PC-9 (cell line): Measurements from ENCODE around the gene SRSF6. TPM values are rescaled to one million over a fixed set of nuclear protein-coding genes. Genes with fewer than 3 reads are reported as not detected.

Source experiments
- BruUV-seq: library from RNA; stranded (reverse); fragments of 400-500 nt; replicated peaks from 2 replicates; lab custom pipeline; 2021; lab: Mats Ljungman, UMichigan
- CTCF ChIA-PET: fragments of 300-600 bp; sonication (Branson Sonifier 250); formaldehyde crosslinking; loops from one replicate; lab custom pipeline; 2022; ENCODE audit warnings: antibody characterized with exemption; lab: Charles Lee
- POLR2A ChIA-PET: fragments of 300-600 bp; sonication (Branson Sonifier 250); formaldehyde crosslinking; loops from one replicate; lab custom pipeline; 2022; ENCODE audit warnings: antibody characterized with exemption; ENCODE audit not compliant: unreplicated experiment; lab: Charles Lee
- DNase-seq, 2 experiments: peaks; one replicate each; pipeline versions ENCODE4 v3.0.0 to v3.0.0-alpha.2; 2015 to 2022; ENCODE audit warnings: mixed read lengths in 1 of 2
- H2AFZ ChIP-seq: fragments of 200-600 bp; sonication (generic); 2 replicates; pipeline ENCODE4 v1.8.1; 2017; ENCODE audit warnings: antibody characterized with exemption
- H3F3A ChIP-seq: fragments of 200-600 bp; sonication (generic); 2 replicates; pipeline ENCODE4 v1.8.1; 2017; ENCODE audit warnings: antibody characterized with exemption, mild to moderate bottlenecking, low read depth; ENCODE audit not compliant: insufficient read depth
- H3K27ac ChIP-seq: fragments of 200-600 bp; sonication (generic); 2 replicates; pipeline ENCODE4 v1.6.1; 2016; ENCODE audit warnings: mixed run types
- H3K27me3 ChIP-seq: fragments of 200-600 bp; sonication (generic); 2 replicates; pipeline ENCODE4 v1.6.1; 2016; ENCODE audit warnings: low read depth, mixed run types; ENCODE audit not compliant: insufficient read depth
- H3K36me3 ChIP-seq: fragments of 200-600 bp; sonication (generic); 2 replicates; pipeline ENCODE4 v1.6.1; 2016; ENCODE audit warnings: low read depth, mixed run types
- H3K4me1 ChIP-seq: fragments of 200-600 bp; sonication (generic); replicated peaks from 2 replicates; pipeline ENCODE4 v1.6.1; 2016; ENCODE audit warnings: mixed run types; ENCODE audit not compliant: insufficient read depth
- H3K4me2 ChIP-seq: fragments of 200-600 bp; sonication (generic); 2 replicates; pipeline ENCODE4 v1.6.1; 2017; ENCODE audit warnings: mixed run types
- H3K4me3 ChIP-seq: fragments of 200-600 bp; sonication (generic); 2 replicates; pipeline ENCODE4 v1.6.1; 2016; ENCODE audit warnings: mixed run types
- H3K79me2 ChIP-seq: fragments of 200-600 bp; sonication (generic); 2 replicates; pipeline ENCODE4 v1.6.1; 2017; ENCODE audit warnings: low read depth, mixed run types
- H3K9me2 ChIP-seq: fragments of 200-600 bp; sonication (generic); 2 replicates; pipeline ENCODE4 v1.8.1; 2017; ENCODE audit warnings: mild to moderate bottlenecking; ENCODE audit not compliant: insufficient read depth
- H3K9me3 ChIP-seq: fragments of 200-600 bp; sonication (generic); 2 replicates; pipeline ENCODE4 v1.8.1; 2016; ENCODE audit warnings: low read depth; ENCODE audit not compliant: insufficient read depth
- H4K20me1 ChIP-seq: fragments of 200-600 bp; sonication (generic); 2 replicates; pipeline ENCODE4 v1.8.1; 2017; ENCODE audit not compliant: insufficient read depth
- EZH2 ChIP-seq: fragments of 200-600 bp; sonication (generic); IDR thresholded peaks from 2 replicates; pipeline ENCODE4 v1.8.0; 2017; ENCODE audit warnings: antibody characterized with exemption, low read depth
- intact Hi-C: fragments of 100-400 bp; cut with micrococcal nuclease; formaldehyde crosslinking; loops from one replicate; pipeline ENCODE4 v1.10.0; 2022; ENCODE audit not compliant: unreplicated experiment
- total RNA-seq: library from RNA; stranded (reverse); gene quantifications from 2 replicates; pipeline ENCODE4 v1.2.3, GENCODE V29; 2021
- TF ChIP-seq, protein P1 (sequence below): fragments of 200-600 bp; sonication (generic); conservative IDR thresholded peaks from 2 replicates; pipeline ENCODE4 v1.6.1; 2017; ENCODE audit warnings: mixed run types, antibody characterized with exemption, mild to moderate bottlenecking, moderate library complexity

SRSF6 gene
- total RNA-seq, 1 experiment from 2014 or later: 136 TPM

DNA sequence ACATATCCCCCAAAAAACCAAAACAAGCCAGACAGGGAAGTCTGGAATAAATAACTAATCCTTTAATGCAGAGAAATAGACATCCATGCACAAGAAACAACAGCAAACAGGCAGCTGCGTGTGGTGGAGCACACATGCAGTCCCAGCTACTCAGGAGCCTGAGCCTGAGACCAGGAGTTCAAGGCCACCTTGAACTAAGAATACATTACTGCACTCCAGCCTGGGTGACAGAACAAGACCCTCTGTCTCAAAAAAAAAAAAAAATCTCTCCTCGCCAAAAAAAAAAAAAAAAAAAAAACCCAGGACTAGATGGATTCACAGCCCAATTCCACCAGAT, 48.2 kb upstream of the SRSF6 start:
- Histone ChIP-seq H4K20me1 (no peaks in the 10 kb centered on the region), H3K36me3 (no peaks in the 10 kb centered on the region), H3K4me3 (no peak overlapping the region), H3K27me3 (peaks cover 44% of the 10 kb centered on the region), H3K4me2 (no peak overlapping the region), H3F3A (no peaks in the 10 kb centered on the region), H3K27ac (no peak overlapping the region), H3K4me1 (no peaks in the 10 kb centered on the region), H3K79me2 (no peaks in the 10 kb centered on the region), H3K9me3 (no peaks in the 10 kb centered on the region), H2AFZ (no peak overlapping the region), H3K9me2 (no peaks in the 10 kb centered on the region)
- BruUV-seq: no TSS peak
- TF ChIP-seq, protein P1, sequence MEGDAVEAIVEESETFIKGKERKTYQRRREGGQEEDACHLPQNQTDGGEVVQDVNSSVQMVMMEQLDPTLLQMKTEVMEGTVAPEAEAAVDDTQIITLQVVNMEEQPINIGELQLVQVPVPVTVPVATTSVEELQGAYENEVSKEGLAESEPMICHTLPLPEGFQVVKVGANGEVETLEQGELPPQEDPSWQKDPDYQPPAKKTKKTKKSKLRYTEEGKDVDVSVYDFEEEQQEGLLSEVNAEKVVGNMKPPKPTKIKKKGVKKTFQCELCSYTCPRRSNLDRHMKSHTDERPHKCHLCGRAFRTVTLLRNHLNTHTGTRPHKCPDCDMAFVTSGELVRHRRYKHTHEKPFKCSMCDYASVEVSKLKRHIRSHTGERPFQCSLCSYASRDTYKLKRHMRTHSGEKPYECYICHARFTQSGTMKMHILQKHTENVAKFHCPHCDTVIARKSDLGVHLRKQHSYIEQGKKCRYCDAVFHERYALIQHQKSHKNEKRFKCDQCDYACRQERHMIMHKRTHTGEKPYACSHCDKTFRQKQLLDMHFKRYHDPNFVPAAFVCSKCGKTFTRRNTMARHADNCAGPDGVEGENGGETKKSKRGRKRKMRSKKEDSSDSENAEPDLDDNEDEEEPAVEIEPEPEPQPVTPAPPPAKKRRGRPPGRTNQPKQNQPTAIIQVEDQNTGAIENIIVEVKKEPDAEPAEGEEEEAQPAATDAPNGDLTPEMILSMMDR: no peak; the same call in 1 of the 2 replicates
- no peak for TF ChIP-seq EZH2
- intact Hi-C loops: loop anchor here (2.0 to 5.0 kb wide), 2 partner anchors 222 to 1671 kb away; partner anchors contain the start of gene PTPRT
- ChIA-PET POLR2A (no interaction called here), CTCF (interaction anchor here (0.7 to 1.5 kb wide), 4 partner anchors 975 to 1675 kb away, joined by 3 to 5 read pairs (median 4); no protein-coding TSS in a partner anchor)
- no peak for DNase-seq

DNA sequence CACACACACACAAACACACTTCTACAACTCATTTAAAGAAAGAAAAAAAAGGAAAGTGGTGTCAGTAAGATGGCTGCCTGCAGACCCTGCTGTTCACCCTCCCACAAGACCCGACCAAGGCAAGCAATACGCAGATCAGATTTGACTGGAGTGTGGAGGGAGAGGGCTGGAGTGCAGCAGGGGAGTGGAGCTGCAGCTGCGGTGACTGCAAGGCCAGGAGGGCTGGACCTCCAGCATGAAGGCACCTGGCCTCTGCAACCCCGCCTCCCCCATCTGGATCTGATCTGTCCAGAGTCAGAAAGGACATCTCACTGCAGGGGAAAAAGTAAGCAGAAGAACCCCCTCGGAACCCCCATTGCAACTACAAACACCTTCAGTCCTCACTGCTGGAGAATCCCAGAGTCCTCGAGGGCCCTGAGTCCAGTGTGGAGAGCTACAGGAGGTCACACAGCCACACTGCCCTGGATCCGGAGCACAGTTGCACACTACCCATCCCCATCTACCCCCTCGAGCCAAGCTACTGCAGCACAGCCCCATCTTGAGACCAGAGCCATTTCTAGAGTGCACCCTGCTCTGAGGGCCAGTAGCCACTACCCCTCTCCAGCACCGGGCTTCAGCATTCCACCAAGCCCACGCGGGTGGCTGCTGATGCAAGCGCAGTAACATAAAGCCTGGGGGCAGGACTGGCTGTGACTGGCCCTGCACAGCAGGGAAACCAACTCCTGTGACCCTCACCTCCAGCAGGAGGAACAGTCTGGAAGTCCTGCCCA, 41.9 kb upstream of the SRSF6 start:
- intact Hi-C loops: no loop called here
- H3K36me3 ChIP-seq: no peaks in the 10 kb centered on the region
- TF ChIP-seq, protein P1: no peak
- no peak for TF ChIP-seq EZH2
- no peak for DNase-seq
- H3K27me3 ChIP-seq: peaks cover 46% of the 10 kb centered on the region
- H3K79me2 ChIP-seq: no peaks in the 10 kb centered on the region
- no peak overlapping the region for H3K4me2 ChIP-seq
- POLR2A ChIA-PET: no interaction called here
- H3K4me3 ChIP-seq: no peak overlapping the region
- H3K9me2 ChIP-seq: no peaks in the 10 kb centered on the region
- peaks cover 21% of the 10 kb centered on the region for H3K9me3 ChIP-seq
- no peak overlapping the region for H2AFZ ChIP-seq
- H3K4me1 ChIP-seq: no peaks in the 10 kb centered on the region
- H3K27ac ChIP-seq: no peak overlapping the region
- CTCF ChIA-PET: no interaction called here
- no peaks in the 10 kb centered on the region for H3F3A ChIP-seq
- BruUV-seq: no TSS peak
- no peaks in the 10 kb centered on the region for H4K20me1 ChIP-seq

DNA sequence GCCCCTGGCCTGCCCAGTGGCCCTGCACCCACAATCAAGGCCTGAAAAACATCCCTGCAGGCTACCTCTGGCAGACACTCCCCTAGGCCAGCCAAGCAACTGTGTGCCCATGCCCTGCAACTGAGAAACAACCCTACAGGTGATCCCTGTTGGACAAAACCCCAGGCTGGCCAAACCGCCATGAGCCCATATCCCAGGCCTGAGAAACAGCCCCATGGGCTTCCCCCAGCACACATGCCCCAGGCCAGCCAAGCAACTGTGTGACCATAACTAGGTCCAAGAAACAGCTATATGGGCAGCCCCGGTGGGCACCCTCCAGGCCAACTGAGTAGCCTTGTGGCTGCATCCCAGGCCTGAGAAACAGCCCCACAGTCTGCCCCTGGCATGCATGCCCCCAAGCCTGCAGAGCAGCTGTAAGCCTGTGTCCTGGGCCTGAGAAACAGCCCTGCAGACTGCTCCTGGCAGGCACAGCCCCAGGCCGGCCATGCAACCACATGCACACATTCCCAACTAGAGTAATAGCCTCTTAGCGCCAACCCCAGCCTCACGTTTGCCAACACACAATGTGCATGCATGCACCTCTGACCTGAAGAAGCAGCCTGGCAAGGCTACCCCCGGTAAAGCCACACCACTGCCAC, 41.0 kb upstream of the SRSF6 start:
- H2AFZ ChIP-seq: no peak overlapping the region
- CTCF ChIA-PET: no interaction called here
- no peak overlapping the region for H3K27ac ChIP-seq
- POLR2A ChIA-PET: no interaction called here
- TF ChIP-seq EZH2: no peak
- TF ChIP-seq, protein P1: no peak
- H3K79me2 ChIP-seq: no peaks in the 10 kb centered on the region
- H3K4me1 ChIP-seq: no peaks in the 10 kb centered on the region
- no peaks in the 10 kb centered on the region for H4K20me1 ChIP-seq
- H3K27me3 ChIP-seq: peaks cover 54% of the 10 kb centered on the region
- H3K9me2 ChIP-seq: no peaks in the 10 kb centered on the region
- H3K36me3 ChIP-seq: no peaks in the 10 kb centered on the region
- DNase-seq: no peak
- no peak overlapping the region for H3K4me2 ChIP-seq
- intact Hi-C loops: no loop called here
- BruUV-seq: no TSS peak
- H3K4me3 ChIP-seq: no peak overlapping the region
- H3F3A ChIP-seq: no peaks in the 10 kb centered on the region
- peaks cover 24% of the 10 kb centered on the region for H3K9me3 ChIP-seq
